Colon (tissue), 2 donors: ENCODE data around the gene ZSCAN5B.
"Not testable (repeated sequence)": the region's sequence is repeated elsewhere in the genome, so short reads cannot be mapped to it uniquely, and the experiment has no call there.

Experiments used
- FAIRE-seq: peaks from 2 replicates; lab custom pipeline; 2012; peaks lifted over from hg19 to GRCh38; lab: Jason Lieb, UNC
- donor health status: control.
- donor health status: control.

The ZSCAN5B gene, protein sequence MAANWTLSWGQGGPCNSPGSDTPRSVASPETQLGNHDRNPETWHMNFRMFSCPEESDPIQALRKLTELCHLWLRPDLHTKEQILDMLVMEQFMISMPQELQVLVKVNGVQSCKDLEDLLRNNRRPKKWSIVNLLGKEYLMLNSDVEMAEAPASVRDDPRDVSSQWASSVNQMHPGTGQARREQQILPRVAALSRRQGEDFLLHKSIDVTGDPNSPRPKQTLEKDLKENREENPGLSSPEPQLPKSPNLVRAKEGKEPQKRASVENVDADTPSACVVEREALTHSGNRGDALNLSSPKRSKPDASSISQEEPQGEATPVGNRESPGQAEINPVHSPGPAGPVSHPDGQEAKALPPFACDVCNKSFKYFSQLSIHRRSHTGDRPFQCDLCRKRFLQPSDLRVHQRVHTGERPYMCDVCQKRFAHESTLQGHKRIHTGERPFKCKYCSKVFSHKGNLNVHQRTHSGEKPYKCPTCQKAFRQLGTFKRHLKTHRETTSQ

DNA sequence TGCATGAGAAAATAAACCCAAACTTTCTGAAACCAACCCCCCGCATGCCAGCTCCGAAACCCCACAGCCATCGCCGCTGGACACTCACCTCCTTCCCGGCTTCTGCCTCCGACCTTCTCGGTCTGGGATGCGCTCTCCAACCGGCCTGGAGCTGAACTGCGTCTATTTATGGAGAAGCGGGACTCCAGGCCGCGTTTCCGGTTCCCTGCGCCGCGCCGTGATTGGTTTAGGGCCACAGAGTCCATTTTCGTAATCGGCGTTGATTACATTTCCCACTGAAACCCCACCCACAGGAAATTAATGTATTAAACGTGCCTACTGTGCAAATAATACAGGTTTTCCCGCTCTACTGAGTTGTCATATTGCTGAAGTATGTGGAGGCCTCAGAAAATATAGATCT lies at the start of gene ZSCAN5B:
Gene ZSCAN5B, minus strand, starts transcription at position 138 of the 400 bp plus-strand sequence. CDS start 4,731 bp downstream, outside the sequence.
- FAIRE-seq, result not testable (repeated sequence)

DNA sequence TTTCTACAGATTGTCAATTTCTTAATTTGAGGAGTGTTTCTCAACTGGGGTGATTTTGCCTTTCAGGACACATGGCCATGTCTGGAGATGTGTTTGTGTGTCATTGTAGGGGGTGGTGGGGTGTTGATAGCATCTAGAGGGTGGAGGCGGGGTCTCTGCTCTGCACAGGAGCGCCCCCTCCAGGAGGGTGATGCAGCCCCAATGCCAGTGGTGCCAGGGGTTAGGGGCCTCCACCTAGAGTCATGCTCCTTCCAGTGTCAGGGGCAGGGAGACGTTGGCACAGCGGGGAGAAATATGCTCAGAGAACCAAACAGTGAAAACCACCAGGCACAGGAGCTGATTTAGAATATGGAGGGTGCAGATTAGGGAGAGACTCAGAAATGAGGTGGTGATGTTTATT lies 48.2 kb upstream of the ZSCAN5B start:
- FAIRE-seq, result not testable (repeated sequence)

DNA sequence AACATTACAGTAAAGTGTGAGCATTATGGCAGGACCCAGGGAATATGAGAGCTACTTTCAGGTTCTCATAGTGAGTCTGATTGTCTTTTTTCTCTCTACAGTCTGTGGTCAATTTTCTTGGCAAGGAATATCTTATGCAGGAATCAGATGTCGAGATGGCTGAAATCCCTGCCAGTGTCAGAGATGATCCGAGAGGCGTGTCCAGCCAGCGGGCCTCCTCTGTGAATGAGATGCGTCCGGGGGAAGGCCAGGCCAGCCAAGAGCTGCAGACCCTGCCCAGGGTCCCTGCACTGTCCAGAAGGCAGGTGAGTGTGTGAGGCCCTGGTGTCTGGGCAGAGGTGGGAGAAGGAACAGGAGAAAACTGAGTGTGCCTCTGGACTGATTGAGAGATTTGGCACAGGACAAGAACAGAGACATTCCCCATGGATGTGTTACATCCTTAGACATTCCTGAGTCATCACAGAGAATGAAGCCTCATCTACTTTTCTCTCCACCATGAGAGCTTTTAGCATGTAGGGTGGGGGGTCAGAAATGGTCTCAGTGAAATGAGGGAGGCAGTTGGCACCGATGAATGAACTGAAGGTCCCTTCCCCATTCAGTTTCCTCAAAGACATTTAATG lies 47.6 kb upstream of the ZSCAN5B start:
- FAIRE-seq, result no peak

DNA sequence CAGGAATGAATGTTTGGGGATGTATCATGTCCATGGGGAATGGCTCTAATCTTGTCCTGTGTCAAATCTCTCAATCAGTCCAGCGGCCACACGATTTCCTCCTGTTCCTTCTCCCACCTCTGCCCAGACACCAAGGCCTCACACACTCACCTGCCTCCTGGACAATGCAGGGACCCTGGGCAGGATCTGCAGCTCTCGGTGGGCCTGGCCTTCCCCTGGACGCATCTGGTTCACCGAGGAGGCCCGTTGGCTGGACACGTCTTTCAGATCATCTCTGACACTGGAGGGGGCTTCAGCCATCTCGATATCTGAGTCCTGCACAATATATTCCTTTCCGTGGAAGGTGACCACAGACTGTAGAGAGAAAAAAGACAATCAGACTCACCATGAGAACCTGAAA lies 25.9 kb upstream of the ZSCAN5B start:
- no peak for FAIRE-seq

DNA sequence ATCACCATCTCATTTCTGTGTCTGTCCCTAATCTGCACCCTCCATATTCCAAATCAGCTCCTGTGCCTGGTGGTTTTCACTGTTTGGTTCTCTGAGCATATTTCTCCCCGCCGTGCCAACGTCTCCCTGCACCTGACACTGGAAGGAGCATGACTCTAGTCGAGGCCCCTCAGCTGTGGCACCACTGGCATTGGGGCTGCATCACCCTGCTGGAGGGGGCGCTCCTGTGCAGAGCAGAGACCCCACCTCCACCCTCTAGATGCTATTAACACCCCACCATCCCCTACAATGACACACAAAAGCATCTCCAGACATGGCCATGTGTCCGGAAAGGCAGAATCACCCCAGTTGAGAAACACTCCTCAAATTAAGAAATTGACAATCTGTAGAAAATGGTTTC lies 25.3 kb upstream of the ZSCAN5B start:
- FAIRE-seq, result no peak

DNA sequence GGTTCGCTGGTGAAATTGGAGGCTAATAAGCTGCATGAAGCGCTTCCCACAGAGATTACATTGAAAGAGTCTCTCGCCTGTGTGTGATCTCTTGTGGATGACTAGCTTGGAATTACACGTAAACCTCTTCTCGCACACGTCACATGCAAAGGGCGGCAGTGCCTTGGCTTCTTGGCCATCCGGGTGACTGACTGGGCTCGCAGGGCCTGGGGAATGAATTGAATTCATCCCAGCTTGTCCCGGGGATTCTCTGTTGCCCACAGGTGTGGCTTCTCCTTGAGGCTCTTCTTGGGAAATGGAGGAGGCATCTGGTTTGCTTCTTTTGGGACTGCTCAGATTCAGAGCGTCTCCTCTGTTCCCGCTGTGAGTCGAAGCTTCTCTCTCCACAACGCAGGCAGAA lies 24.3 kb upstream of the ZSCAN5B start:
- no peak for FAIRE-seq

DNA sequence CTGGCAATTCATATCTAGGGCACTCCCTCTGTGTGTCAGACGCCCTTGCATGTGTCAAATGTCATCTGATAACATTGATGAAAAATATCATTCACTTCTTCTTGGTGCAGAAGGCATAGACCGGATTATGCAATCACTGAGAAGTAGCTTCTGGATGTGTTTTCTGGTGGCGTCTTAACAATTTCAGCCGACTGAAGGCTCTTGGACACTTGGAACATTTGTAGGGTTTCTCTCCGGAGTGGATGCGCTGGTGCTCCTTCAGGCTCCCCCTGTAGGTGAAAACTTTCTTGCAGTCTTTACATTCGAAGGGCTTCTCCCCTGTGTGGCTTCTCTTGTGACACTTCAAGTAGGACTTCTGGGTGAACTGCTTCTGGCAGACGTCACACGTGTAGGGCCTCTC lies 23.9 kb upstream of the ZSCAN5B start:
- not testable (repeated sequence) for FAIRE-seq

DNA sequence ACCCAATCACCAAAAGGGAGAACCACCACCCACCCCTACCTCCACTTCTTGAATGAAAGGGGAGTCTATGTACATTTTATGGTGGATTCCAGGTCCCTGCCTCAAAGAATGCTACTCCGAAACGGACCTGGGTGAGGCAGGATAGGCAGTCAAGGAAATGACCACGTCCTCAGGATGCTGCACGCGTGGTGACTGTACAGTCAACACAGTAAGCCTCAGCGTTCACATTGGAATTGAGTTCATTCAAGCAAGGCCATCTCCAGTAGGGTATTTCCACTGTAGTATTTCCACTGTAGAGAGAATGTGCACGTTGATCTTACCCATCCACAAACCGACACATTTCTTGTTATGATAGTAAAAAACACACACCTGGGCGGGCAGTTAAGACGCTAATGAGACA lies 21.4 kb upstream of the ZSCAN5B start:
- no peak for FAIRE-seq

DNA sequence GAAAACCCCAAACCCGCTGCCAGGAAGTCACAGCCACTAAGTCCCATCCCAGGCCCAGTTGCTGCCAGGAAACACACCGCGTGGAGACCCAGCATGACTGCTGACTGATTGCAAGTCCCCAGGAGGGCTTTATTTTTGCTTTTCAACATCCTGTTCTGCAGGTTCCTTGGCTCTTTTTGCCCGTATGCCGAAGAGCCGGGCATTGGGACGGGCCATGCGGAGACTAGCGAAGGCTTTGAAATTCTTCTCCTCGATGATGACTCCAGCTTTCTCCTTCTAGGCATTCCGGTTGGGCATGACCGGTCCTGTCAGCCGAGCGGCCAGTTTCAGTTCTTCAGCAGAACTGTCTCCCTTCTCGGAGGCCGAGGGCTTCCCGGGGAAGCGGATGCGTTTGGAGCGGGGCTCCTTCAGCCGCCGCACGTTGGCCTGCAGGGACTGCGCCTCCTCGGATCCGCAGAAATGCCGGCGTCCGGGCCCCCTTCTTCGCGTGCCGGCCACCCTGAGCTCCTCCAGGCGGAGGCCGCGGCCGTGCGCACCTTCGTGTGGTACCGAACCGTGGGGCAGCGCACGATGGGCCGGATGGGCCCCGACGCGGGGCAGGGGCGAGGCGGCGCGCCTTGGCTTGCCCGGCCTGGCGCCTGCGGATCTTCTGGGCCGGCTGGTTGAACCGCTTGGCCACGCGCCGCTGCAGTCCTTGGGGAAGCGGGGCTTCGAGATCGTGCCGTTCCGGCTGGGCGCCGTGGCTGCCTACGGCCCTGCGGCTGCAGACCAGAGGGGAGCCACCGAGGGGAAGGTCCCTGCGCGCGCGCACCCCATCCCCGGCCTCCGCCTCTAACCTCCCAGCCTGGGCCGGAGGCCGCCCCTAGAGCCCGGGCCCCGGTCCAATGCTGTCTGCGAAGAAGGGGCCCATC lies 19.7 kb upstream of the ZSCAN5B start:
- no peak for FAIRE-seq

DNA sequence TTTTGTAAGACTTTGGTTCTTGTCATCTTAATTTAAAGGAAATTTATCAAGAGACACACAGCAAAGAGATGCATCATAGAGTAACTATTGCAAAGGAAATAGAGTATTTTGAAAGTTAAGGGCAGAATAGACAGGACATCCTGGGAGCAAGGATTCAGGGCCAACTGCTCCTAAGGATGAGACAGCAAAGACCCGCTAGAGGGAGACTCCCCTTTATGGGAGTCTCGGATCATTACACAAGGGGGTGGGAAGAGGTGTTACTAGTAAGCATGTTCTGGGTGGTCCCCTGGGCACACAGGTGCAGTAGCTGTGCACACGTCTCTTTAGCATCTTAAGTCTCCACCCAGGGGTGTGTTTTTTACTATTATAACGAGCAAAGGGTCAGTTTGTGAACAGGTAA lies 14.1 kb upstream of the ZSCAN5B start:
- FAIRE-seq, result no peak

DNA sequence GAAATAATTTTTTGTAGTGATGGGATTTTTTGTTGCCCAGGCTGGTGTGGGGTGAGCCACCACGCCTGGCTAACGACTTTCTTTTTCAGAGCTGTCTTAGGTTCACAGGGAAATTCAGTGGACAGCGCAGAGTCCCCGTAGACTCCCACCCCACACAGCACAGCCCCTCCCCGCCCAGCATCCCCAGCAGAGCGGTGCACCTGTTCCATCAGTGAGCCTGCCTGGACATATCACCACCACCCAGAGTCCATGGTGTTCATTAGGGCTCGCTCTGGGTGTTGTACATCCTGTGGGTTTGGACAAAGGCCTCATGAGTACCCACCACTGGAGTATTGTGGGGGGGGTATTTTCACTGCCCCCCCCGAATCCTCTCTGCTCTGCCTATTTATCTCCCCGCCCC lies 12.5 kb upstream of the ZSCAN5B start:
- FAIRE-seq, result not testable (repeated sequence)

DNA sequence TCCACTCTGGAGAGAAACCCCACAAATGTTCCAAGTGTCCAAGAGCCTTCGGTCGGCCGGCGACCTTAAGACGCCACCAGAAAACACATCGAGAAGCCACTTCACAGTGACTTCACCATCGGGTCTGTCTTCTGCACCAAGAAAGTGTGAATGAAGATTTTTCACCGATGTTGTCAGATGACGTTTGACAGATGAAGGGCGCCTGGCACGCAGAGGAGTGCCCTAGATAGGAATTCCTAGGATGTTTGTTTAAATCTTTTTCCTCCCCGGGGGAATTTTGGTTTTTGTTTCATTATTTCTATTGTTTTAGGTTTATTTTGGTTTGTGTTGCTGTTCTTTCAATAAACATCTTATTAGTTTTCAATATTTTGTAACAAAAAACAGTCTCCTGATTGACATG lies 11.5 kb upstream of the ZSCAN5B start:
- no peak for FAIRE-seq

DNA sequence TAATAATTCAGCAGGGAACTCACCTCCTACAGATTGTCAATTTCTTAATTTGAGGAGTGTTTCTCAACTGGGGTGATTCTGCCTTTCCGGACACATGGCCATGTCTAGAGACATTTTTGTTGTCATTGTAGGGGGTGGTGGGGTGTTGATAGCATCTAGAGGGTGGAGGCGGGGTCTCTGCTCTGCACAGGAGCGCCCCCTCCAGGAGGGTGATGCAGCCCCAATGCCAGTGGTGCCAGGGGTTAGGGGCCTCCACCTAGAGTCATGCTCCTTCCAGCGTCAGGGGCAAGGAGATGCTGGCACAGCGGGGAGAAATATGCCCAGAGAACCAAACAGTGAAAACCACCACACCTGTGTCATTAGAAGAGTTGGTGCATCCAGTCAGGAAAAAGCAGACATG lies 10.0 kb upstream of the ZSCAN5B start:
- not testable (repeated sequence) for FAIRE-seq

DNA sequence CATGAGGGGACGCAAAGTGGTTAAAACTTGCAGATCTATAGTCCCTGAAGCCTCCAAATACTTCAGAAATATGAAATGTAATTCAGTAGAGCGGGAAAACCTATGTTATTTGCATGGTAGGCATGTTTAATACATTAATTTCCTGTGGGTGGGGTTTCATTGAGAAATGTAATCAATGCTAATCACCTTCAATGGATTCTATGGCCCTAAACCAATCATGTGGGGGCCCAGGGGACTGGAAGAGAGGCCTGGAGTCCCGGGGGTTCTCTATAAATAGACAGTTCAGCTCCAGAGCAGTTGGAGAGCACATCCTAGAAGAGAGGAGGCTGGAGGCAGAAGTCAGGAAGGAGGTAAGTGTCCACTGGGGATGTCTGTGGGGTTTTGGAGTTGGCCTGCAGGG lies 4.4 kb upstream of the ZSCAN5B start, which contains the start of gene ZSCAN5C:
Gene ZSCAN5C, plus strand, starts transcription at position 301 of the 400 bp plus-strand sequence. CDS start 3,641 bp downstream, outside the sequence.
- FAIRE-seq, result no peak

DNA sequence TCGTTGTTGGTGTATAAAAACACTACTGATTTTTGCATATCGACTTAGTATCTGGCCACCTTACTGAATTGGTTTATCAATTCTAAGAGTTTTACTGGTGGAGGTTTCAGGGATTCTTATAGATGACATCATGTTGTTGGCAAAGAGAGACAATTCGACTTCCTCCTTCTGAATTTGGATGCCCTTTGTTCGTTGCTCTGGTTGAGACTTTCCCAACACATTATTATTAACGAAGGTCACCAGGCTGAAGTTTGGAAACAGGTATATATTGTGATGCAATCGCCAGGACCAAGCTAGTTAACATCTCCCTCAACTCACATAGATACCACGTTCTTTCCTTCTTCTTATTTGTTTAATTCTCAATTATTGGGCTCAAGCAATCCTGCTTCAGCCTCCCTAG lies 2.1 kb upstream of the ZSCAN5B start:
- FAIRE-seq, result no peak

DNA sequence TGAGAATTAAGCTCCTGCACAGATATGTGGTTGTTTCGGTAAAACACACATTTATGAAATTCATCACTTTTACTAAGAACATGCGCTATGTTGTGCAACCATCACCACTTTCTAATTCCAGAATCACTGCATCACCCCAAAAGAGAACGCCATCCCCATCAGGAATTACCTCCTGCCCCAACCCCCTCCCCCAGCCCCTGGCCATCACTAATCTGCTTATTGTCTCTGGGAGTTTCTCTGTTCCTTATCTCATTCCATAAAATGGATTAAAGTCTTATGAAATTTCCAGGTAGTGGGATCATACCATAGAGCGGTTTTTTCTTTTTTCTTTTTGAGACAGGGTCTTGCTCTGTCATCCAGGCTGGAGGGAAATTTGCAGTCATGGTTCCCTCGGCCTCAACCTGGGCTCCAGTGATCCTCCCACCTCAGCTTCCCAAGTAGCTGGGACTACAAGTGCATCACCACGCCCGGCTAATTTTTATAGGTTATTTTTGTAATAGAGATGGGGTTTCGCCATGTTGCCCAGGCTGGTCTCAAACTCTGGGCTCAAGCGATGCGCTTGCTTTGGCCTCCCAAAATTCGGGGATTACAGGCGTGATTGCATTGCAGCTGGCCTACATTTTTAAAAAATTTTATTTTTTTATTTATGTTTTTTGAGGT lies 3.5 kb downstream of the ZSCAN5B start:
- no peak for FAIRE-seq

DNA sequence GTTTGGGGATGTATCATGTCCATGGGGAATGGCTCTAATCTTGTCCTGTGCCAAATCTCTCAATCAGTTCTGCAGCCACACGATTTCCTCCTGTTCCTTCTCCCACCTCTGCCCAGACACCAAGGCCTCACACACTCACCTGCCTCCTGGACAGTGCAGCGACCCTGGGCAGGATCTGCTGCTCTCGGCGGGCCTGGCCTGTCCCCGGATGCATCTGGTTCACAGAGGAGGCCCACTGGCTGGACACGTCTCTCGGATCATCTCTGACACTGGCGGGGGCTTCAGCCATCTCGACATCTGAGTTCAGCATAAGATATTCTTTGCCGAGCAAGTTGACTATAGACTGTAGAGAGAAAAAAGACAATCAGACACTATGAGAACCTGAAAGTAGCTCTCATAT lies 5.9 kb downstream of the ZSCAN5B start:
- no peak for FAIRE-seq

DNA sequence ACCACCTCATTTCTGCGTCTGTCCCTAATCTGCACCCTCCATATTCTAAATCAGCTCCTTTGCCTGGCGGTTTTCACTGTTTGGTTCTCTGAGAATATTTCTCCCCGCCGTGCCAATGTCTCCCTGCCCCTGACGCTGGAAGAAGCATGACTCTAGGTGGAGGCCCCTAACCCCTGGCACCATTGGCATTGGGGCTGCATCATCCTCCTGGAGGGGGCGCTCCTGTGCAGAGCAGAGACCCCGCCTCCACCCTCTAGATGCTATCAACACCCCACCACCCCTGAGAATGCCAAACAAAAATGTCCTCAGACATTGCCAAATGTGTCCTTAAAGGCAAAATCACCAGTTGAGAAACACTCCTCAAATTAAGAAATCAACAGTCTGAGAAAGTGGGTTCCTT lies 6.5 kb downstream of the ZSCAN5B start:
- no peak for FAIRE-seq

DNA sequence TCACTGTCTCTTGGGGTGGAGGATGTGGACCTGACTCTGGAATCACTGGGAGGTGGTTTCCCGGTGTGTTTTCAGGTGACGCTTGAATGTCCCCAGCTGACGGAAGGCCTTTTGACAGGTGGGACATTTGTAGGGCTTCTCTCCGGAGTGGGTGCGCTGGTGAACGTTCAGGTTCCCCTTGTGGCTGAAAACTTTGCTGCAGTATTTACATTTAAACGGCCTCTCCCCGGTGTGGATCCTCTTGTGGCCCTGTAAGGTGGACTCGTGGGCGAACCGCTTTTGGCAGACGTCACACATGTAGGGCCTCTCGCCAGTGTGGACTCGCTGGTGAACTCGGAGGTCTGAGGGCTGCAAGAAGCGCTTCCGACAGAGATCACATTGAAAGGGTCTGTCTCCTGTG lies 7.8 kb downstream of the ZSCAN5B start:
- no peak for FAIRE-seq

DNA sequence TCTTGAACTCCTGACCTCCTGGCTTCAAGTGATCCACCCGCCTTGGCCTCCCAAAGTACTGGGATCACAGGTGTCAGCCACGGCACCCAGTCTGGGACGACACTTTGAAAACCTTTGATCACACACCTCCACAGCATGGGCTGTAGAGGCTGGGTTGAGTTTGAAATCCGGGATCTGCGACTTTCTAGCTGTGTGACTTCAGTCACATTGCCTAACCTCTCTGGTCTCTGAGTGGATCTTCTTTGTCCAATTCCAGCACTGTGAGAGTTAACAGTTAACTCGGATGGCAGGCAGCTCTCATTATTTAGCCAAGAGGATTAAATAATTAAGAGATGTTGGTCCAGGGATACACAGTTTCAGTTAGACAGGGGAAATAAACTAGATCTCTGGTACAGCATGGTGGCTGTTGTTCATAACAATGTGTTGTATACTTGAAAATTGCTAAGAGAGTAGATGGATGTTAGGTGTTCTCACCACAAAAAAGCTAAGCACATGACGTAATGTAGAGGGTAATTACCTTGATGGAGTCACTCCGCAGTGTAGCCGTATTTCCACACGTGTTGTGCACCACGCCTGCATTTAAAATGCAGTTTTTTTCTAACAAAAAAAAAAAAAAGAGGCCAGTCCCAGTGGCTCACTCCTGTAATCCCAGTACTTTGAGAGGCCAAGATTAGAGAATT lies 19.9 kb downstream of the ZSCAN5B start:
- no peak for FAIRE-seq

DNA sequence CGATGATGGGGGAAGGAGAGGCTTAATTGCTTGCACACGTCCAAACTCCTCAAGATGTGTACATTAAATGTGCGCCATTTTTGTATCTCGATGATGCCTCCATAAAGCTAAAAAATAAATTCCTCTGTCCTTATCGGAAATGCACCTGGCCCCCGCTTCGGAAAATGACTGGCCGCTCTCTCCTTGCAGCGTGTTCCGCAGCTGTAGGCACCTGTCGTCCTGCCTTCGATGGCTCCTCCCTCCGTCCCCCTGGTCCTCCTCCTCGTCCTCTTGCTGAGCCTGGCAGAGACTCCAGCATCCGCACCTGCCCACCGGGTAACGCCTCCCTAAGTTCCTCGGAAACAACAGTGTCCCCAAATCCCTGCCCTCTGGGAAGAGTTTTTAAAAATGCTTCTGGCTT lies 20.7 kb downstream of the ZSCAN5B start:
- FAIRE-seq, result no peak
